CD8-positive, alpha-beta memory T cell (primary cell): Measurements from ENCODE around the gene TRIM47. TPM values are rescaled to one million over a fixed set of nuclear protein-coding genes. Genes with fewer than 3 reads are reported as not detected.
A peak's percentile ranks its signal among the peaks of the same experiment; 100 is the strongest.

Source experiments
- CTCF ChIA-PET: fragments of 350-600 bp; sonication (Branson Sonifier 250); formaldehyde crosslinking; loops from one replicate; lab custom pipeline; 2021; ENCODE audit warnings: antibody characterized with exemption; lab: Charles Lee
- POLR2A ChIA-PET: fragments of 350-600 bp; sonication (Branson Sonifier 250); formaldehyde crosslinking; loops from one replicate; lab custom pipeline; 2021; ENCODE audit warnings: antibody characterized with exemption; lab: Charles Lee
- DNase-seq, 5 donors: peaks; one replicate each; pipeline versions ENCODE4 v3.0.0 to v3.0.0-alpha.2; 2020 to 2022; ENCODE audit warnings: mixed read lengths in 1 of 5
- H3K27ac ChIP-seq: one replicate; pipeline ENCODE4 v1.7.0; 2013; ENCODE audit warnings: low read depth, mild to moderate bottlenecking, low read length, moderate library complexity
- H3K27me3 ChIP-seq: 2 replicates; pipeline ENCODE4 v1.7.0; 2013; ENCODE audit warnings: low read length, mild to moderate bottlenecking; ENCODE audit not compliant: insufficient read depth, poor library complexity, severe bottlenecking
- H3K36me3 ChIP-seq: 2 replicates; pipeline ENCODE4 v1.7.0; 2013; ENCODE audit warnings: mild to moderate bottlenecking, low read length, moderate library complexity; ENCODE audit not compliant: insufficient read depth
- H3K4me1 ChIP-seq: 2 replicates; pipeline ENCODE4 v1.7.0; 2013; ENCODE audit warnings: mild to moderate bottlenecking, low read length, moderate library complexity; ENCODE audit not compliant: insufficient read depth
- H3K4me3 ChIP-seq: 2 replicates; pipeline ENCODE4 v1.7.0; 2013; ENCODE audit warnings: mild to moderate bottlenecking, low read length
- H3K9me3 ChIP-seq: 2 replicates; pipeline ENCODE4 v1.7.0; 2013; ENCODE audit warnings: mild to moderate bottlenecking, low read length
- H3K27ac Mint-ChIP-seq, 8 donors: one replicate each; pipeline ENCODE4 v1.8.0; 2020 to 2021; ENCODE audit warnings: mixed read lengths in 8 of 8, mild to moderate bottlenecking in 6 of 8, inconsistent platforms in 3 of 8, moderate library complexity in 3 of 8
- H3K27me3 Mint-ChIP-seq, 2 donors: one replicate each; pipeline ENCODE4 v1.8.0; 2020 to 2021; ENCODE audit warnings: mixed read lengths in 2 of 2, mild to moderate bottlenecking in 1 of 2, moderate library complexity in 1 of 2
- H3K36me3 Mint-ChIP-seq, 3 donors: one replicate each; pipeline ENCODE4 v1.8.0; 2020 to 2021; ENCODE audit warnings: mixed read lengths in 3 of 3, inconsistent platforms in 1 of 3, mild to moderate bottlenecking in 1 of 3
- H3K4me1 Mint-ChIP-seq, 3 donors: one replicate each; pipeline ENCODE4 v1.8.0; 2020 to 2021; ENCODE audit warnings: mixed read lengths in 3 of 3, inconsistent platforms in 1 of 3, mild to moderate bottlenecking in 1 of 3
- H3K4me3 Mint-ChIP-seq, 7 donors: one replicate each; pipeline ENCODE4 v1.8.0; 2020 to 2021; ENCODE audit warnings: mixed read lengths in 7 of 7, mild to moderate bottlenecking in 6 of 7, moderate library complexity in 4 of 7, inconsistent platforms in 2 of 7
- H3K9me3 Mint-ChIP-seq, 5 donors: one replicate each; pipeline ENCODE4 v1.8.0; 2020 to 2022; ENCODE audit warnings: mixed read lengths in 5 of 5, mild to moderate bottlenecking in 3 of 5, moderate library complexity in 2 of 5, inconsistent platforms in 1 of 5
- polyA plus RNA-seq: library from polyadenylated mRNA; unstranded; fragments of 300-500 nt; fragmentation: Illumina TruSeq; gene quantifications from one replicate; pipeline ENCODE4 v1.2.3, GENCODE V29; 2021
- total RNA-seq, 2 experiments: library from RNA; stranded (reverse); gene quantifications; one replicate each; pipeline ENCODE4 v1.2.3, GENCODE V29; 2021

TRIM47 gene
- total and polyA plus RNA-seq, 3 experiments from 2014 or later = 12.6 to 17.6 (median 14.1) TPM

- peaks cover 0 to 9% (median 0%) of the 10 kb centered on the region in 3 donors for H3K36me3 Mint-ChIP-seq
- ChIA-PET CTCF (interaction anchor here (1.2 kb wide), 1 partner anchor 11 kb away, joined by 3 read pairs; the partner anchor contains the start of gene TRIM65), POLR2A (interaction anchor here (1.0 kb wide), 1 partner anchor 11 kb away, joined by 3 read pairs; no protein-coding TSS in a partner anchor)
- no peak overlapping the region for H3K4me3 Mint-ChIP-seq
- Histone ChIP-seq H3K36me3 (no peaks in the 10 kb centered on the region), H3K4me1 (peaks cover 6% of the 10 kb centered on the region), H3K4me3 (no peak overlapping the region), H3K27ac (no peak overlapping the region), H3K9me3 (no peaks in the 10 kb centered on the region), H3K27me3 (no peaks in the 10 kb centered on the region)
- no peaks in the 10 kb centered on the region for H3K9me3 Mint-ChIP-seq
- DNase-seq = no peak
- peaks cover 0 to 2% of the 10 kb centered on the region in 2 donors for H3K27me3 Mint-ChIP-seq
- H3K27ac Mint-ChIP-seq = peak overlapping the region in 2 of 8 donors; percentile 43 to 83
- H3K4me1 Mint-ChIP-seq = peaks cover 8 to 9% (median 9%) of the 10 kb centered on the region in 3 donors
Measured at GRCh38 chr17:75885431-75885830, 7.0 kb upstream of the TRIM47 start.

DNA sequence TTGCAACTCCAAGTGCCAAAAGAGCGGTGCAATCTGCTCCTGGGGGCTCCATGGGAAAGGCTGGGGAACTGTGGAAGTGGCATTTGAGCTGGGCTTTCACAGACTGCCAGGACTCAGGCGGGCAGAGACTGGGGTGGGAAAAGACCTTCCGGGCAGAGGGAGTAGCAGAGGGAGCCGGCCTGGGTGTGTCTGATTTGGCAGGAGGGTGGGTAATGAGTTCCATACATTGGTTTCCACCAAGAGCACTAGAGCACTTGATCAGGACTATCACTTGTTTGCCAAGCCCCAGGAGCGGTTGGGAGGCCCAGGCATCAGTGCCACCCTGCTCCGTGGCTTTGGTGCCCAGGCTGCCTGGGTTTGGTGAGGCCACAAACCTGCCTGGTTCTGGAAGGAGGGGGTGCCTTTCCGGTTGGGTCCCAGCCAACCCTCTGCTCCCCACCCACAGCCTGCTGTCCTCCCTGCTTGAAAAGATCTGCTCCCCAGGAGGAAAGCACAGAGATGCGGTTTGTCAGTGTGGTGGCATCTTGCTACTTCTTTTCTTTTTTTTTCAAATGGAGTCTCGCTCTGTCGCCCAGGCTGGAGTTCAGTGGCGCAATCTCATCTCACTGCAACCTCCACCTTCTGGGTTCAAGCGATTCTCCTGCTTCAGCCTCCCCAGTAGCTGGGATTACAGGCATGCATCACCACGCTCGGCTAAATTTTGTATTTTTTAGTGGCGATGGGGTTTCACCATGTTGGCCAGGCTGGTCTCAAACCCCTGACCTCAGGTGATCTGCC, 3.5 kb upstream of the TRIM47 start:
- peaks cover 15% of the 10 kb centered on the region for H3K4me1 ChIP-seq
- Mint-ChIP-seq H3K4me1 (peaks cover 16 to 26% (median 20%) of the 10 kb centered on the region in 3 donors), H3K4me3 (peak overlapping the region in 4 of 7 donors; percentile 34 to 59 (median 54)), H3K27me3 (peaks cover 0 to 5% of the 10 kb centered on the region in 2 donors), H3K27ac (peak overlapping the region in 5 of 8 donors; percentile 22 to 85 (median 74)), H3K36me3 (no peaks in the 10 kb centered on the region), H3K9me3 (no peaks in the 10 kb centered on the region)
- no peak overlapping the region for H3K4me3 ChIP-seq
- H3K27me3 ChIP-seq = no peaks in the 10 kb centered on the region
- no peaks in the 10 kb centered on the region for H3K9me3 ChIP-seq
- DNase-seq = peak in 1 of 5 donors; percentile 40
- ChIA-PET CTCF (interaction anchor here (1.0 to 1.5 kb wide), 2 partner anchors 15 to 27 kb away, joined by 3 to 9 read pairs; partner anchors contain the start of genes TRIM65 and WBP2), POLR2A (interaction anchor here (0.9 kb wide), 1 partner anchor 15 kb away, joined by 6 read pairs; the partner anchor contains the start of gene TRIM65)
- H3K36me3 ChIP-seq = no peaks in the 10 kb centered on the region
- no peak overlapping the region for H3K27ac ChIP-seq

- Histone ChIP-seq H3K27ac (no peak overlapping the region), H3K9me3 (no peaks in the 10 kb centered on the region), H3K4me1 (peaks cover 31% of the 10 kb centered on the region), H3K4me3 (no peak overlapping the region), H3K27me3 (no peaks in the 10 kb centered on the region), H3K36me3 (no peaks in the 10 kb centered on the region)
- Mint-ChIP-seq H3K4me3 (peak overlapping the region in 6 of 7 donors; percentile 23 to 82 (median 45)), H3K36me3 (no peaks in the 10 kb centered on the region), H3K4me1 (peaks cover 31 to 42% (median 32%) of the 10 kb centered on the region in 3 donors), H3K27ac (no peak overlapping the region), H3K9me3 (no peaks in the 10 kb centered on the region), H3K27me3 (peaks cover 0 to 5% of the 10 kb centered on the region in 2 donors)
- ChIA-PET CTCF (interaction anchor here (1.0 to 4.9 kb wide), 4 partner anchors 16 to 123 kb away, joined by 3 to 15 read pairs (median 6); partner anchors contain the start of genes GALK1 and WBP2), POLR2A (interaction anchor here (0.7 to 3.7 kb wide), 2 partner anchors 11 to 16 kb away, joined by 3 to 28 read pairs; partner anchors contain the start of gene TRIM65)
- DNase-seq = no peak
Measured at GRCh38 chr17:75880266-75880665, 1.9 kb upstream of the TRIM47 start.

DNA sequence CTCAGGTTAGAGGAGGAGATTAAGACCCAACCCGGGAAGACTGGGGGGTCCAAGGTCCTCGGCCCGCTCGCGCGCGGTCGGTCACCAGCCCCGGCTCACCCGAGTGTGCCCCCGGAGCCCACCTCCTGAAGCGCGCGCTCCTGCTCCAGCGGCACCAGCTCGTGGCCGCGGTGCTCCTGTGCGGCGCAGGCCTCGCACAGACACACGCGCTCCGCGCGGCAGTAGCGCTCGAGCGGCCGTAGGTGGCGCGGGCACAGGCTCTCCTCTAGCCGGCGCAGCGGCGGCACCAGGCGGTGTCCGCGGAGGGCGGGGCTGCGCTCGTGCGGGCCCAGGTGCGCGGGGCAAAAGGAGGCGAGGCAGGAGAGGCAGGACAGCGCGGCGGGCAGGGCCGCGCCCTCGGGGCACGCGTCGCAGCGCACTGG, 618 bp downstream of the TRIM47 start:
- no peaks in the 10 kb centered on the region for H3K9me3 Mint-ChIP-seq
- H3K4me1 Mint-ChIP-seq = peaks cover 35 to 59% (median 39%) of the 10 kb centered on the region in 3 donors
- Histone ChIP-seq H3K27ac (peak overlapping the region; percentile 43), H3K36me3 (no peaks in the 10 kb centered on the region), H3K27me3 (no peaks in the 10 kb centered on the region), H3K9me3 (no peaks in the 10 kb centered on the region), H3K4me3 (peak overlapping the region; percentile 61), H3K4me1 (peaks cover 40% of the 10 kb centered on the region)
- H3K27ac Mint-ChIP-seq = peak overlapping the region; percentile 76 to 96 (median 87)
- H3K36me3 Mint-ChIP-seq = peaks cover 0 to 2% (median 0%) of the 10 kb centered on the region in 3 donors
- POLR2A ChIA-PET = interaction anchor here (0.5 to 8.3 kb wide), 6 partner anchors 13 to 124 kb away, joined by 3 to 82 read pairs (median 3); partner anchors contain the start of genes TRIM65 and WBP2
- DNase-seq = peak; percentile 49 to 79 (median 67)
- peaks cover 0 to 5% of the 10 kb centered on the region in 2 donors for H3K27me3 Mint-ChIP-seq
- H3K4me3 Mint-ChIP-seq = peak overlapping the region; percentile 83 to 90 (median 86)
- CTCF ChIA-PET = interaction anchor here (0.9 to 4.9 kb wide), 13 partner anchors 10 to 124 kb away, joined by 3 to 46 read pairs (median 6); partner anchors contain the start of genes GALK1, MRPL38, TRIM65 and WBP2

DNA sequence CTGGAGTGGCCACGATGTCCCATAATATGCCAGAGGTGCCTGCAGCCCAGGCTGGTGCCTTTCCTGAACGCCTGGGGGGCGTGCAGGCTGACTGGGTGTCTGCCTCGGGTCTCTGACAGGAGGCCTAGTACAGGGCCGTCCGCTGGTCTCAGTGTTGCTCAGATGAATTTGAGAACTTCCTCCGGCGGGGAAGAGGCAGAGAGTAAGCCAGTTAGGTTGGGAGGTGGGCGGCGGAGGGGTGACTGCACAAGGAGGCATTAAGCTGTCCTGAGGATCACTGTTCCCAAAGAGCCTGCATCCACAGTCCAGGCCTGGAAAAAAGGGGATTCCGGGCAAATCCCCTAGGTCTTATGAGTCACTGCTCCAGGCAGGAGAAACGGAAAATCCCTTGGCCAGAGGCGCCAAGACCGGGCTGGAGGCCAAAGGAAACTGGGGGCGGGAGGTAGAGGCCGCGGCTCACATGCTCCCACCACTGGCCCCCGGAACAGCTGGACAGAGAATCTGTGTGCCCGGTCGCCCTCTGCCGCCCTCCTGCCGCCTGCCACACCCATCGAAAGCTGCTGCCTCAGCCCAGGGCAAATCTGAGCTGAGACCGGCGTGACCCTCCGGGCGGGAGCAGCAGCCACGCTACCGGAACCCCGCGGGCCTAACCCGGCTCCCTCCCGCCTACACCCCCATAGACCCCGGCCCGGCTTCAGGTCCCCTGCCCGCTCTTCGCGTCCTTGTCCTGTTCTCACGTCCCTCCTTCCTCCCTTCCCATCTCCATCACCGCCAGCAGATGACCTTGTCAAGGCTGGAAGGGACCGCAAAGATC, 1.2 kb downstream of the TRIM47 start:
- peaks cover 0 to 2% (median 0%) of the 10 kb centered on the region in 3 donors for H3K36me3 Mint-ChIP-seq
- H3K27ac Mint-ChIP-seq = peak overlapping the region; percentile 85 to 96 (median 88)
- CTCF ChIA-PET = interaction anchor here (0.9 to 4.9 kb wide), 12 partner anchors 11 to 124 kb away, joined by 3 to 46 read pairs (median 6); partner anchors contain the start of genes GALK1, MRPL38, TRIM65 and WBP2
- H3K4me1 Mint-ChIP-seq = peaks cover 41 to 65% (median 41%) of the 10 kb centered on the region in 3 donors
- Histone ChIP-seq H3K4me1 (peaks cover 46% of the 10 kb centered on the region), H3K27me3 (no peaks in the 10 kb centered on the region), H3K9me3 (no peaks in the 10 kb centered on the region), H3K36me3 (no peaks in the 10 kb centered on the region), H3K4me3 (peak overlapping the region; percentile 61), H3K27ac (peak overlapping the region; percentile 43)
- DNase-seq = no peak
- POLR2A ChIA-PET = interaction anchor here (0.5 to 8.3 kb wide), 8 partner anchors 12 to 103 kb away, joined by 3 to 82 read pairs (median 6); partner anchors contain the start of genes TRIM65 and WBP2
- H3K4me3 Mint-ChIP-seq = peak overlapping the region; percentile 83 to 90 (median 86)
- peaks cover 0 to 5% of the 10 kb centered on the region in 2 donors for H3K27me3 Mint-ChIP-seq
- no peaks in the 10 kb centered on the region for H3K9me3 Mint-ChIP-seq

DNA sequence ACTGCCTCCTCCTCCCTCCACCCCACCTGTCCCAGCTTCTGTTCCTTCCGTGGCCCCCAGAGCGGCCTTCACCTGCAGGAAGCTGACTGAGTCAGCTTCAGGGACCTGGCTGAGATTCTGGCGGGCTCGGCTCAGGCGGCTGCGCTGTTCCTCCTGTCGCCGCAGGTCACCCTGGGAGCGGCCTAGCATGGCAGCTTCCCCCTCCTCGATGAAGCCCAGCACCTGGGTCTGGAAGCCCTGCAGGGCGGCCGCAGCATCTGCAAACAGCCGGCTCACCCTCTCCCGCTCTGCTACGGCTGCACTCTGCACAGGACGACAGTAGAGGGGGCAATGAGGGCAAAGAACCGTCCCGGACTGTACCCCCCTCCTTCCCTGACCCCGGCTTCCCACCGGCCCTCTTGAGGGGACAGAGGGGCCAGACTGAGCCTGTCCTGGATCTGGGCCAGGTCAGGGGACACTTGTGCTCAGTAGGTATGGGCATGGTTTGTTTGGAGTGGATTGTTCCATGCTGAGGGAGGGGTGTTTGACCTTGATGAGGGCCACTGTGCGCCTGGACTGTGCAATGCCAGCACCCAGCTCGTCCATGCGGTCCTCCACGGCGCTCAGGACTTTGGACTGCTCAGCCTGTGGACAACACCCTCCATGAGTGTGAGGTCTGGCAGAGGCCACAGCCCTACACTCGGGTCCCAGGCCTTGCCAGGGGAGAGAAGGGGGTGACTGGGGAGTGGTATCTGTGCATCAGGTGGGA, 2.0 kb downstream of the TRIM47 start:
- peaks cover 0 to 3% of the 10 kb centered on the region in 2 donors for H3K27me3 Mint-ChIP-seq
- Histone ChIP-seq H3K9me3 (no peaks in the 10 kb centered on the region), H3K27ac (no peak overlapping the region), H3K4me3 (peak overlapping the region; percentile 61), H3K4me1 (peaks cover 42% of the 10 kb centered on the region), H3K36me3 (no peaks in the 10 kb centered on the region), H3K27me3 (no peaks in the 10 kb centered on the region)
- H3K4me1 Mint-ChIP-seq = peaks cover 33 to 57% (median 34%) of the 10 kb centered on the region in 3 donors
- no peaks in the 10 kb centered on the region for H3K9me3 Mint-ChIP-seq
- peak; percentile 56 to 88 (median 76) for DNase-seq
- POLR2A ChIA-PET = interaction anchor here (0.7 to 8.3 kb wide), 12 partner anchors 12 to 123 kb away, joined by 3 to 82 read pairs (median 6); partner anchors contain the start of genes TRIM65 and WBP2
- H3K36me3 Mint-ChIP-seq = peaks cover 0 to 2% (median 0%) of the 10 kb centered on the region in 3 donors
- CTCF ChIA-PET = interaction anchor here (0.7 to 7.1 kb wide), 16 partner anchors 9 to 128 kb away, joined by 3 to 51 read pairs (median 6); partner anchors contain the start of genes GALK1, MRPL38, TRIM65 and WBP2
- H3K27ac Mint-ChIP-seq = peak overlapping the region; percentile 85 to 96 (median 88)
- peak overlapping the region; percentile 83 to 90 (median 86) for H3K4me3 Mint-ChIP-seq
